K562 (cell line): ENCODE results near the gene TSPAN12. TPM values are rescaled to one million over a fixed set of nuclear protein-coding genes. Genes with fewer than 3 reads are reported as not detected.
A peak's percentile ranks its signal among the peaks of the same experiment; 100 is the strongest.

Source experiments
- ATF3 ChIP-seq, 2 experiments: fragments of 450-650 bp in 1 of 2; sonication (generic) in 1 of 2; formaldehyde crosslinking in 1 of 2; IDR thresholded peaks in 1 of 2; conservative IDR thresholded peaks in 1 of 2; 2 replicates each; pipeline versions ENCODE4 v1.6.1 to v1.8.1; 2016 to 2023; ENCODE audit warnings: mild to moderate bottlenecking in 2 of 2, moderate library complexity in 2 of 2, inconsistent platforms in 1 of 2, missing genetic modification reagents in 1 of 2
- BRCA1 ChIP-seq, 2 experiments: fragments of 450-650 bp in 1 of 2; sonication (generic) in 1 of 2; formaldehyde crosslinking in 1 of 2; IDR thresholded peaks; 2 replicates each; pipeline versions ENCODE4 v1.5.0 to v1.6.1; 2017 to 2020; ENCODE audit warnings: mild to moderate bottlenecking in 1 of 2, missing genetic modification reagents in 1 of 2
- BRD9 ChIP-seq: fragments of 450-650 bp; IDR thresholded peaks from 2 replicates; pipeline ENCODE4 v1.6.1; 2018; ENCODE audit warnings: low read depth; ENCODE audit not compliant: partially characterized antibody
- CREB1 ChIP-seq, 2 experiments: sonication (generic) in 1 of 2; formaldehyde crosslinking in 1 of 2; IDR thresholded peaks; 2 replicates each; pipeline versions ENCODE4 v1.6.1 to v1.8.0; 2012 to 2022; ENCODE audit warnings: inconsistent platforms in 1 of 2, mild to moderate bottlenecking in 1 of 2, missing genetic modification reagents in 1 of 2, moderate library complexity in 1 of 2
- CREM ChIP-seq: IDR thresholded peaks from 2 replicates; pipeline ENCODE4 v1.6.1; 2014; ENCODE audit warnings: antibody characterized with exemption, low read depth
- DACH1 ChIP-seq: fragments of 450-650 bp; IDR thresholded peaks from 2 replicates; pipeline ENCODE4 v1.6.1; 2018; ENCODE audit not compliant: partially characterized antibody
- DEAF1 ChIP-seq: fragments of 450-650 bp; formaldehyde crosslinking; IDR thresholded peaks from 2 replicates; pipeline ENCODE4 v1.4.0; 2020; ENCODE audit warnings: mild to moderate bottlenecking, moderate library complexity
- ELF2 ChIP-seq: fragments of 250-450 bp; sonication (Bioruptor Pico); IDR thresholded peaks from 2 replicates; pipeline ENCODE4 v1.5.0; 2021; ENCODE audit warnings: mild to moderate bottlenecking
- GATAD2A ChIP-seq: fragments of 450-650 bp; IDR thresholded peaks from 2 replicates; pipeline ENCODE4 v1.6.1; 2017
- HMBOX1 ChIP-seq: sonication (generic); IDR thresholded peaks from 2 replicates; pipeline ENCODE4 v1.6.1; 2016
- MITF ChIP-seq: IDR thresholded peaks from 2 replicates; pipeline ENCODE4 v1.6.1; 2014; ENCODE audit warnings: antibody characterized with exemption
- RERE ChIP-seq: sonication (generic); formaldehyde crosslinking; IDR thresholded peaks from 2 replicates; pipeline ENCODE4 v1.8.0; 2023; ENCODE audit warnings: missing genetic modification reagents, mild to moderate bottlenecking, borderline replicate concordance
- ZNF384 ChIP-seq: IDR thresholded peaks from 2 replicates; pipeline ENCODE4 v1.6.1; 2012; ENCODE audit warnings: low read depth, low read length, improper control_type of control experiment
- ZNF449 ChIP-seq: fragments of 250-450 bp; sonication (Bioruptor Pico); IDR thresholded peaks from 2 replicates; pipeline ENCODE4 v1.8.0; 2022; ENCODE audit warnings: moderate library complexity, mild to moderate bottlenecking, inconsistent platforms
- polyA plus RNA-seq, 8 experiments: library from polyadenylated mRNA; depleted of rRNA in 4 of 8; stranded (reverse) in 5 of 8; unstranded in 3 of 8; fragments of >200 nt; fragmentation: Nextera tagmentation in 2 of 8; fragmentation: Illumina TruSeq in 1 of 8; extraction: Ambion mirVana in 2 of 8; extraction: Trizol in 1 of 8; gene quantifications; 2 replicates each; pipeline versions ENCODE4 v1.2.1 to v1.2.3, GENCODE V29; 2011 to 2014; ENCODE audit warnings: inconsistent platforms in 1 of 8, missing spikeins in 1 of 8
- total RNA-seq, 7 experiments: library from RNA; depleted of rRNA in 6 of 7; stranded (reverse); fragments of >200 nt in 6 of 7; fragmentation: Illumina TruSeq in 2 of 7; extraction: Trizol in 2 of 7; gene quantifications; 2 replicates each; pipeline versions ENCODE4 v1.2.1 to v1.2.3, GENCODE V29; 2011 to 2021; ENCODE audit warnings: low replicate concordance in 1 of 7

TSPAN12 gene
- total and polyA plus RNA-seq, 9 of the 15 experiments (the other 6 are each of a cell fraction or from before 2014, with no cell fraction given), result 0.13 to 1.7 (median 0.35) TPM; not detected in 1

- no peak for TF ChIP-seq RERE (CRISPR knock-in tag)
- peak; percentile 76 for TF ChIP-seq DEAF1 (CRISPR knock-in tag)
- TF ChIP-seq DACH1, result peak; percentile 59
- TF ChIP-seq ZNF449, result no peak
- no peak for TF ChIP-seq BRD9
- TF ChIP-seq HMBOX1, result no peak
- TF ChIP-seq GATAD2A, result no peak
- no peak for TF ChIP-seq ATF3 (IDR thresholded peaks at IDR 0.05)
- TF ChIP-seq ATF3 (CRISPR knock-in tag; conservative IDR thresholded peaks at IDR 0.05), result peak; percentile 54; the same call in 1 of the 2 replicates
- peak; percentile 53; the same call in 1 of the 2 replicates for TF ChIP-seq CREM
- no peak for TF ChIP-seq CREB1 (IDR thresholded peaks at IDR 0.05)
- peak; percentile 33; the same call in 1 of the 2 replicates for TF ChIP-seq CREB1 (CRISPR knock-in tag; IDR thresholded peaks at IDR 0.05)
- TF ChIP-seq MITF, result no peak
- no peak for TF ChIP-seq BRCA1 (IDR thresholded peaks at IDR 0.05)
- no peak for TF ChIP-seq BRCA1 (CRISPR knock-in tag; IDR thresholded peaks at IDR 0.05)
- peak; percentile 82 for TF ChIP-seq ZNF384
- TF ChIP-seq ELF2 (CRISPR knock-in tag), result no peak
Measured at GRCh38 chr7:120805636-120806388, 52.1 kb downstream of the TSPAN12 start (continued).
